Hematopoietic multipotent progenitor cell treated with erythropoietin and hydrocortisone succinate and interleukin-3 and kit ligand, for 8 days (in vitro differentiated cells): Measurements from ENCODE around the gene PPP1R12B.
"Not testable (repeated sequence)": the region's sequence is repeated elsewhere in the genome, so short reads cannot be mapped to it uniquely, and the experiment has no call there.

ENCODE experiments used
- DNase-seq: peaks from one replicate; pipeline ENCODE4 v3.0.0-alpha.2; 2015

Gene PPP1R12B

GRCh38 chr1:202493112-202493511 is 144.6 kb downstream of the PPP1R12B start:
- not testable (repeated sequence) for DNase-seq

GRCh38 chr1:202498542-202498941 is 150.0 kb downstream of the PPP1R12B start:
- DNase-seq: no peak

- not testable (repeated sequence) for DNase-seq
Observed at GRCh38 chr1:202499997-202500396, 151.5 kb downstream of the PPP1R12B start.

GRCh38 chr1:202501281-202501680 is 152.8 kb downstream of the PPP1R12B start:
- peak; percentile 37 for DNase-seq

GRCh38 chr1:202505356-202505755 is 156.9 kb downstream of the PPP1R12B start:
- DNase-seq: no peak

GRCh38 chr1:202505880-202506575 is 157.5 kb downstream of the PPP1R12B start:
- not testable (repeated sequence) for DNase-seq

GRCh38 chr1:202508863-202509262 is 160.4 kb downstream of the PPP1R12B start:
- DNase-seq: not testable (repeated sequence)

GRCh38 chr1:202513875-202514274 is 165.4 kb downstream of the PPP1R12B start:
- not testable (repeated sequence) for DNase-seq

- DNase-seq: no peak
Observed at GRCh38 chr1:202516434-202516877, 168.0 kb downstream of the PPP1R12B start.

GRCh38 chr1:202517146-202517545 is 168.6 kb downstream of the PPP1R12B start:
- not testable (repeated sequence) for DNase-seq

- not testable (repeated sequence) for DNase-seq
Observed at GRCh38 chr1:202518180-202518579, 169.7 kb downstream of the PPP1R12B start.

- DNase-seq: not testable (repeated sequence)
Observed at GRCh38 chr1:202518905-202519304, 170.4 kb downstream of the PPP1R12B start.

- not testable (repeated sequence) for DNase-seq
Observed at GRCh38 chr1:202520129-202520856, 171.8 kb downstream of the PPP1R12B start.

GRCh38 chr1:202520857-202521216 is 172.3 kb downstream of the PPP1R12B start:
- DNase-seq: not testable (repeated sequence)

GRCh38 chr1:202521484-202521883 is 173.0 kb downstream of the PPP1R12B start:
- DNase-seq: not testable (repeated sequence)

- DNase-seq: no peak
Observed at GRCh38 chr1:202521886-202522285, 173.4 kb downstream of the PPP1R12B start.

- not testable (repeated sequence) for DNase-seq
Observed at GRCh38 chr1:202526056-202526455, 177.6 kb downstream of the PPP1R12B start.

GRCh38 chr1:202528096-202528722 is 179.7 kb downstream of the PPP1R12B start:
- not testable (repeated sequence) for DNase-seq

- DNase-seq: not testable (repeated sequence)
Observed at GRCh38 chr1:202530686-202531085, 182.2 kb downstream of the PPP1R12B start.

- no peak for DNase-seq
Observed at GRCh38 chr1:202531472-202531811, 182.9 kb downstream of the PPP1R12B start.

GRCh38 chr1:202531812-202532616 is 183.5 kb downstream of the PPP1R12B start:
- peak; percentile 56 for DNase-seq

- DNase-seq: not testable (repeated sequence)
Observed at GRCh38 chr1:202539166-202539574, 190.7 kb downstream of the PPP1R12B start.

GRCh38 chr1:202539583-202539982 is 191.1 kb downstream of the PPP1R12B start:
- not testable (repeated sequence) for DNase-seq
